GM21360 (cell line): ENCODE data around the gene STAU1.

Experiments
- ATAC-seq: cut with Tn5 transposase; IDR thresholded peaks from one replicate; pipeline ENCODE4 v1.9.1; 2021; ENCODE audit warnings: mild to moderate bottlenecking, moderate library complexity; ENCODE audit not compliant: unreplicated experiment

STAU1 gene

DNA sequence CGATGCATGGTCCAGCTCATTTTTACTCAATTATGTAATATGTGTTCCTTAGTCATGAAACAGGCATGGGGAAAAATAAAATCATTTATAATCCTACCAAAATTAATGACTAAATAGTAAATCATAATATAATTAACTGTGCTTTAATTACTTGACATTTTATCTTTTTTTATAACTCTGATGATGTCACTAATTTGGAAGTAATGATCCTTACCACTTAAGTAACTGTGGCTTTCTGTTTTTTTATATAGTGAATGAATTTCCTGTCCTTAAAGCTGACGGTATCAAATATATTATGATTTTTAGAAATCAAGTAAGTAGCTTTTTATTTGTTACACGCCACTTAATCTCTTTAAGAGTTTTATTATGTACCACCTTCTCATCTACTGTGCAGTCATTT is 109.8 kb downstream of the STAU1 start:
- no peak for ATAC-seq

DNA sequence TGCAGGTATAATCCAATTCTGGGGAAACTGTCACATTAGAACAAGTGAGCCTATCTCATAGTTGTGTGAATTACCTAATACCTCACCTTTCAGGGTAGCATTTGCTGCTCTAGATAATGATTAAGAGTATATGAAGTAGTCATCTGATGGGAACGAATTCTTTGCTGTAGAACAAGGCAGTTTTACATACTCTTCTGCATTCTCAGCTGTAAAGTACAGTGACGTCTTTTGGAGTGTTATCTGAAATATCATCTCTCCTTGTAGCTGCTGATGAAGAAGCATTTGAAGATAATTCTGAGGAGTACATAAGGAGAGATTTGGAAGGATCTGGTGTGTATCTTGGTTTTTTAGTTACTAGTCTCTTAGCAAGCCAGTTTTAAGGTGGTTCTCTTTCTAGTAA is 113.6 kb downstream of the STAU1 start:
- no peak for ATAC-seq
